SK-N-SH treated with all-trans-retinoic acid at 6 μM for 48 hours (cell line): Measurements from ENCODE around the gene APLF.

Experiments used
- ATAC-seq: fragments of 200-7000 bp; cut with Tn5 transposase; 3 replicates; pipeline ENCODE4 v1.9.1; 2020; ENCODE audit warnings: mild to moderate bottlenecking, moderate library complexity
- BACH2 ChIP-seq: fragments of 250-450 bp; sonication (Bioruptor Pico); IDR thresholded peaks from 2 replicates; pipeline ENCODE4 v1.9.0; 2021; ENCODE audit warnings: mild to moderate bottlenecking, borderline replicate concordance
- CSDC2 ChIP-seq: fragments of 250-450 bp; sonication (Bioruptor Pico); IDR thresholded peaks from 2 replicates; pipeline ENCODE4 v1.5.0; 2020; ENCODE audit warnings: mild to moderate bottlenecking, moderate library complexity
- CSRNP3 ChIP-seq: fragments of 250-450 bp; sonication (Bioruptor Pico); IDR thresholded peaks from 2 replicates; pipeline ENCODE4 v1.5.1; 2021; ENCODE audit warnings: mild to moderate bottlenecking, moderate library complexity
- ESRRG ChIP-seq: fragments of 250-450 bp; sonication (Bioruptor Pico); IDR thresholded peaks from 2 replicates; pipeline ENCODE4 v1.6.1; 2021; ENCODE audit warnings: mild to moderate bottlenecking
- GLIS3 ChIP-seq: fragments of 250-450 bp; sonication (Bioruptor Pico); IDR thresholded peaks from 2 replicates; pipeline ENCODE4 v1.5.0; 2020; ENCODE audit warnings: mild to moderate bottlenecking, moderate library complexity
- ISL1 ChIP-seq: fragments of 250-450 bp; sonication (Bioruptor Pico); IDR thresholded peaks from 2 replicates; pipeline ENCODE4 v2.1.2; 2022; ENCODE audit warnings: mild to moderate bottlenecking, moderate library complexity
- OSR1 ChIP-seq: fragments of 250-450 bp; sonication (Bioruptor Pico); IDR thresholded peaks from 2 replicates; pipeline ENCODE4 v1.8.0; 2022; ENCODE audit warnings: moderate library complexity, mild to moderate bottlenecking, inconsistent platforms
- POU6F1 ChIP-seq: fragments of 250-450 bp; sonication (Bioruptor Pico); IDR thresholded peaks from 2 replicates; pipeline ENCODE4 v1.8.0; 2021; ENCODE audit warnings: low read depth, mild to moderate bottlenecking, moderate library complexity, borderline replicate concordance
- PPARA ChIP-seq: fragments of 250-450 bp; sonication (Bioruptor Pico); IDR thresholded peaks from 2 replicates; pipeline ENCODE4 v1.5.0; 2020; ENCODE audit warnings: mild to moderate bottlenecking, borderline replicate concordance
- RARB ChIP-seq: fragments of 250-450 bp; sonication (Bioruptor Pico); IDR thresholded peaks from 2 replicates; pipeline ENCODE4 v1.8.0; 2021; ENCODE audit warnings: mild to moderate bottlenecking, moderate library complexity
- SNAI2 ChIP-seq: fragments of 250-450 bp; sonication (Bioruptor Pico); IDR thresholded peaks from 2 replicates; pipeline ENCODE4 v1.5.0; 2020; ENCODE audit warnings: mild to moderate bottlenecking, moderate library complexity
- TCF4 ChIP-seq: fragments of 250-450 bp; sonication (Bioruptor Pico); IDR thresholded peaks from 2 replicates; pipeline ENCODE4 v1.8.0; 2021; ENCODE audit warnings: mild to moderate bottlenecking, moderate library complexity, borderline replicate concordance
- TOX ChIP-seq: fragments of 250-450 bp; sonication (Bioruptor Pico); IDR thresholded peaks from 2 replicates; pipeline ENCODE4 v1.8.0; 2021; ENCODE audit warnings: mild to moderate bottlenecking, moderate library complexity, borderline replicate concordance
- ZC3H10 ChIP-seq: fragments of 250-450 bp; sonication (Bioruptor Pico); IDR thresholded peaks from 2 replicates; pipeline ENCODE4 v1.5.1; 2021; ENCODE audit warnings: mild to moderate bottlenecking, moderate library complexity
- ZFP3 ChIP-seq: fragments of 250-450 bp; sonication (Bioruptor Pico); IDR thresholded peaks from 2 replicates; pipeline ENCODE4 v1.5.0; 2020; ENCODE audit warnings: mild to moderate bottlenecking, moderate library complexity
- ZFP30 ChIP-seq: fragments of 450-650 bp; formaldehyde crosslinking; IDR thresholded peaks from 2 replicates; pipeline ENCODE4 v1.5.0; 2022; ENCODE audit warnings: mild to moderate bottlenecking, moderate library complexity
- ZNF565 ChIP-seq: fragments of 450-650 bp; formaldehyde crosslinking; conservative IDR thresholded peaks from 2 replicates; pipeline ENCODE4 v1.5.0; 2020; ENCODE audit warnings: low read depth, mild to moderate bottlenecking, moderate library complexity
- ZNF70 ChIP-seq: fragments of 450-650 bp; formaldehyde crosslinking; IDR thresholded peaks from 2 replicates; pipeline ENCODE4 v1.5.0; 2020; ENCODE audit warnings: mild to moderate bottlenecking, moderate library complexity
- ZNF8 ChIP-seq: fragments of 450-650 bp; formaldehyde crosslinking; IDR thresholded peaks from 2 replicates; pipeline ENCODE4 v1.5.0; 2020; ENCODE audit warnings: mild to moderate bottlenecking, moderate library complexity
- TF ChIP-seq, protein P1 (sequence below): fragments of 250-450 bp; sonication (Bioruptor Pico); IDR thresholded peaks from 2 replicates; pipeline ENCODE4 v1.5.1; 2020; ENCODE audit warnings: low read depth, mild to moderate bottlenecking, moderate library complexity
- TF ChIP-seq, protein P2 (sequence below): fragments of 250-450 bp; sonication (Bioruptor Pico); IDR thresholded peaks from 2 replicates; pipeline ENCODE4 v1.8.0; 2020; ENCODE audit warnings: mild to moderate bottlenecking, moderate library complexity, borderline replicate concordance
- TF ChIP-seq, protein P3 (sequence below): fragments of 250-450 bp; sonication (Bioruptor Pico); IDR thresholded peaks from 2 replicates; pipeline ENCODE4 v1.5.0; 2020; ENCODE audit warnings: mild to moderate bottlenecking, moderate library complexity

Gene APLF

GRCh38 chr2:68472796-68473414 is 5.5 kb downstream of the APLF start:
- ATAC-seq = no peak
- TF ChIP-seq, protein P1, sequence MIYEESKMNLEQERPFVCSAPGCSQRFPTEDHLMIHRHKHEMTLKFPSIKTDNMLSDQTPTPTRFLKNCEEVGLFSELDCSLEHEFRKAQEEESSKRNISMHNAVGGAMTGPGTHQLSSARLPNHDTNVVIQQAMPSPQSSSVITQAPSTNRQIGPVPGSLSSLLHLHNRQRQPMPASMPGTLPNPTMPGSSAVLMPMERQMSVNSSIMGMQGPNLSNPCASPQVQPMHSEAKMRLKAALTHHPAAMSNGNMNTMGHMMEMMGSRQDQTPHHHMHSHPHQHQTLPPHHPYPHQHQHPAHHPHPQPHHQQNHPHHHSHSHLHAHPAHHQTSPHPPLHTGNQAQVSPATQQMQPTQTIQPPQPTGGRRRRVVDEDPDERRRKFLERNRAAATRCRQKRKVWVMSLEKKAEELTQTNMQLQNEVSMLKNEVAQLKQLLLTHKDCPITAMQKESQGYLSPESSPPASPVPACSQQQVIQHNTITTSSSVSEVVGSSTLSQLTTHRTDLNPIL = no peak
- TF ChIP-seq BACH2 (CRISPR knock-in tag) (no peak), OSR1 (CRISPR knock-in tag) (no peak), CSRNP3 (CRISPR knock-in tag) (no peak), ISL1 (CRISPR knock-in tag) (no peak), ZNF8 (CRISPR knock-in tag) (no peak), ZFP3 (CRISPR knock-in tag) (no peak), TCF4 (CRISPR knock-in tag) (no peak), ZFP30 (CRISPR knock-in tag) (no peak), GLIS3 (CRISPR knock-in tag) (no peak), SNAI2 (no peak), POU6F1 (CRISPR knock-in tag) (no peak), ZNF70 (CRISPR knock-in tag) (no peak), ZNF565 (CRISPR knock-in tag) (no peak), TOX (CRISPR knock-in tag) (no peak), RARB (no peak), ESRRG (CRISPR knock-in tag) (no peak)
- TF ChIP-seq, protein P2, sequence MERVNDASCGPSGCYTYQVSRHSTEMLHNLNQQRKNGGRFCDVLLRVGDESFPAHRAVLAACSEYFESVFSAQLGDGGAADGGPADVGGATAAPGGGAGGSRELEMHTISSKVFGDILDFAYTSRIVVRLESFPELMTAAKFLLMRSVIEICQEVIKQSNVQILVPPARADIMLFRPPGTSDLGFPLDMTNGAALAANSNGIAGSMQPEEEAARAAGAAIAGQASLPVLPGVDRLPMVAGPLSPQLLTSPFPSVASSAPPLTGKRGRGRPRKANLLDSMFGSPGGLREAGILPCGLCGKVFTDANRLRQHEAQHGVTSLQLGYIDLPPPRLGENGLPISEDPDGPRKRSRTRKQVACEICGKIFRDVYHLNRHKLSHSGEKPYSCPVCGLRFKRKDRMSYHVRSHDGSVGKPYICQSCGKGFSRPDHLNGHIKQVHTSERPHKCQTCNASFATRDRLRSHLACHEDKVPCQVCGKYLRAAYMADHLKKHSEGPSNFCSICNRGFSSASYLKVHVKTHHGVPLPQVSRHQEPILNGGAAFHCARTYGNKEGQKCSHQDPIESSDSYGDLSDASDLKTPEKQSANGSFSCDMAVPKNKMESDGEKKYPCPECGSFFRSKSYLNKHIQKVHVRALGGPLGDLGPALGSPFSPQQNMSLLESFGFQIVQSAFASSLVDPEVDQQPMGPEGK = no peak
- TF ChIP-seq, protein P3, sequence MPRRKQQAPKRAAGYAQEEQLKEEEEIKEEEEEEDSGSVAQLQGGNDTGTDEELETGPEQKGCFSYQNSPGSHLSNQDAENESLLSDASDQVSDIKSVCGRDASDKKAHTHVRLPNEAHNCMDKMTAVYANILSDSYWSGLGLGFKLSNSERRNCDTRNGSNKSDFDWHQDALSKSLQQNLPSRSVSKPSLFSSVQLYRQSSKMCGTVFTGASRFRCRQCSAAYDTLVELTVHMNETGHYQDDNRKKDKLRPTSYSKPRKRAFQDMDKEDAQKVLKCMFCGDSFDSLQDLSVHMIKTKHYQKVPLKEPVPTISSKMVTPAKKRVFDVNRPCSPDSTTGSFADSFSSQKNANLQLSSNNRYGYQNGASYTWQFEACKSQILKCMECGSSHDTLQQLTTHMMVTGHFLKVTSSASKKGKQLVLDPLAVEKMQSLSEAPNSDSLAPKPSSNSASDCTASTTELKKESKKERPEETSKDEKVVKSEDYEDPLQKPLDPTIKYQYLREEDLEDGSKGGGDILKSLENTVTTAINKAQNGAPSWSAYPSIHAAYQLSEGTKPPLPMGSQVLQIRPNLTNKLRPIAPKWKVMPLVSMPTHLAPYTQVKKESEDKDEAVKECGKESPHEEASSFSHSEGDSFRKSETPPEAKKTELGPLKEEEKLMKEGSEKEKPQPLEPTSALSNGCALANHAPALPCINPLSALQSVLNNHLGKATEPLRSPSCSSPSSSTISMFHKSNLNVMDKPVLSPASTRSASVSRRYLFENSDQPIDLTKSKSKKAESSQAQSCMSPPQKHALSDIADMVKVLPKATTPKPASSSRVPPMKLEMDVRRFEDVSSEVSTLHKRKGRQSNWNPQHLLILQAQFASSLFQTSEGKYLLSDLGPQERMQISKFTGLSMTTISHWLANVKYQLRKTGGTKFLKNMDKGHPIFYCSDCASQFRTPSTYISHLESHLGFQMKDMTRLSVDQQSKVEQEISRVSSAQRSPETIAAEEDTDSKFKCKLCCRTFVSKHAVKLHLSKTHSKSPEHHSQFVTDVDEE (CRISPR knock-in tag) = no peak
- TF ChIP-seq, all 23 proteins: peak for 0

GRCh38 chr2:68475110-68475509 is 7.7 kb downstream of the APLF start:
- no peak for ATAC-seq
- TF ChIP-seq, protein P2 = no peak
- TF ChIP-seq TCF4 (CRISPR knock-in tag) (no peak), PPARA (CRISPR knock-in tag) (no peak), CSDC2 (CRISPR knock-in tag) (no peak), GLIS3 (CRISPR knock-in tag) (no peak), ESRRG (CRISPR knock-in tag) (no peak), RARB (no peak), OSR1 (CRISPR knock-in tag) (no peak), ZFP3 (CRISPR knock-in tag) (no peak), TOX (CRISPR knock-in tag) (no peak), POU6F1 (CRISPR knock-in tag) (no peak), ZC3H10 (no peak), SNAI2 (no peak), ZNF70 (CRISPR knock-in tag) (no peak), ISL1 (CRISPR knock-in tag) (no peak)
- TF ChIP-seq, protein P3 (CRISPR knock-in tag) = no peak
